ENCODE measurements around the gene RIMS4.
"Not testable (repeated sequence)": the region's sequence is repeated elsewhere in the genome, so short reads cannot be mapped to it uniquely, and the experiment has no call there.

Gene RIMS4

GRCh38 chr20:44829688-44830087, 19.3 kb upstream of the RIMS4 start:
- DNase-seq, result no peak

GRCh38 chr20:44828640-44829039, 18.3 kb upstream of the RIMS4 start:
- no peak for DNase-seq

- DNase-seq, result no peak
Observed at GRCh38 chr20:44827401-44827800, 17.1 kb upstream of the RIMS4 start.

DNA sequence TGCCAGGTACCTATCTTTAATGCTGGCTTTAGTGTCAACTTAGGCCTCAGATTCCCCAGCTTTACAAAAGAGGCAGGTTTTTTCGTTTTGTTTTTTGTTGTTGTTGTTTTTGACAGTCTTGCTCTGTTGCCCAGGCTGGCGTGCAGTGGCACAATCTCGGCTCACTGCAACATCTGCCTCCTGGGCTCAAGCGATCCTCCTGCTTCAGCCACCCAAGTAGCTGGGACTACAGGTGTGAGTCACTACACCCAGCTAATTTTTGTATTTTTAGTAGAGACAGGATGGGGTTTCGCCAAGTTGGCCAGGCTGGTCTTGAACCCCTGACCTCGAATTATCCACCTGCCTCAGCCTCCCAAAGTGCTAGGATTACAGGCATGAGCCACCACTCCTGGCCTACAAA, 11.2 kb upstream of the RIMS4 start:
- not testable (repeated sequence) for DNase-seq

- no peak for DNase-seq
Observed at GRCh38 chr20:44819936-44820335, 9.6 kb upstream of the RIMS4 start.

DNA sequence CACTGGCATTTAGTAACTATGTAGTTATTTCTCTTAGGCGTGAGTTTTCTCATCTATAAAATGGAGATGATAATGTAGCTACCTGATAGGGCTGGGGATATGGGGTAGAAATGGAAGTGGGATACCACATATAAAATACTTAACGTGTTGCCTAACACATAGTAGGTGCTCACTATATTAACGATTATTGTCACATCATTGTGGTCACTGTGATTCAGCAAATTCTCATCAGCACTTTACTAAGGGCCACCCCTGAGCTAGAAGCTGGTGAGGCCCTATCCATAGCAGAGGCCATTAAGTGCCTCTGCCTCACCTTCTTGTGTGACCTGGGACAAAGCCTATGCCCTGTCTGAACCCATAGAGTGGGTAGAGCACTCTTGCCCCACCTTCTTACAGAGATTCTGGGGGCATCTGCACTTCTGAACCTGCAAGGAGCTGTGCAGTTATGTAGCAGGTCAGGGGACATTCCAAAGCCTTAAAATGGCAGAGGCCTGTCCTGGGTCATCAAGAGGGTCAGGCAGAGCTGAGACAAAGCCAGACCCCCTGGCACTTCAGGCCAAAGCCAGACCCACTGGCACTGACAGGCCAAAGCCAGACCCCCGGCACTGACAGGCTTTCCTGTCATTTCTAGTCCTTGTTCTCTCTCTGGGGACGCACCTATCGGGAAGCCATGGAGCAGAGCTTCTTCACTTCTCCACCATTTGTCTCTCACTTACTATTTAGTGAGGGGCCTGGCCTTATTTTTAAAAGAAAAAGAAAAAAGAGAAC, 7.0 kb upstream of the RIMS4 start:
- DNase-seq, result no peak

DNA sequence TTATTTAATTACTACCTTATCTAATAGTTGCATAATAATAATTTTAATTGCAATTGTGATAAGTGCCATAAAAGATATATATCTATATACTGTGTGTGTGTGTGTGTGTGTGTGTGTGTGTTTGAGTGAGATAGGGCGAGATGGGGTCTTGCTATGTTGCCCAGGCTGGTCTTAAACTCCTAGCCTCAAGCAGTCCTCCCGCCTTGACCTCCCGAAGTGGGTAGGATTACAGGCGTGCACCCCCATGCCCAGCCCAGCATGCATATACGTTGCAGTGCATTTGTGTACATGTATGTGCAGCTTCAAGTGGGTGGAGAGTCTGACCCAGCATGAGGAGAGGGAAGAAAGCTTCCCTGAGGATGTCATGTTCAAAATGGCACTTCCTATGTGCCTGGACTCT, 4.6 kb upstream of the RIMS4 start:
- no peak for DNase-seq

- DNase-seq, result no peak
Observed at GRCh38 chr20:44811150-44811685, 872 bp upstream of the RIMS4 start.

- DNase-seq, result no peak
Observed at GRCh38 chr20:44810061-44810390, 320 bp downstream of the RIMS4 start.

GRCh38 chr20:44809380-44810060, 826 bp downstream of the RIMS4 start:
- DNase-seq, result no peak

DNA sequence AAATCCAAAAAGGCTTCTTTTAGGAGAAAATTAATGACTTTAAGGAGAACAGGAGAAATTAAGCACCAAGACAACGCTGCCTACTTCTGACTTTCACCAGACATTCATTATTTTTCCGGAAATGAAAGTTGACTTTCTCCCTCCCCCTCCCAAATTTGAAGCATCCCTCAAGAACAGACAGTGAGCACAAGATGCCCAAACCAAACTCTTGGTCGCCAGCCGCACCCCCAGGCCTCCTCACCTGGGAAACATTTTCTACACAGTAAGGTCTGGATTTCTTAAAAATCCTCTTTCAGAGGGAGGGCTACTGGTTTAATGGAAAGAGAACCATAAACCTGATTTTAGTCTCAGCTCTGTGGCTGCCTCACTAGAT, 2.7 kb downstream of the RIMS4 start:
- no peak for DNase-seq

- DNase-seq, result no peak
Observed at GRCh38 chr20:44807051-44807683, 3.2 kb downstream of the RIMS4 start.

- DNase-seq, result no peak
Observed at GRCh38 chr20:44805979-44806620, 4.2 kb downstream of the RIMS4 start.

- DNase-seq, result no peak
Observed at GRCh38 chr20:44805335-44805978, 4.9 kb downstream of the RIMS4 start.

DNA sequence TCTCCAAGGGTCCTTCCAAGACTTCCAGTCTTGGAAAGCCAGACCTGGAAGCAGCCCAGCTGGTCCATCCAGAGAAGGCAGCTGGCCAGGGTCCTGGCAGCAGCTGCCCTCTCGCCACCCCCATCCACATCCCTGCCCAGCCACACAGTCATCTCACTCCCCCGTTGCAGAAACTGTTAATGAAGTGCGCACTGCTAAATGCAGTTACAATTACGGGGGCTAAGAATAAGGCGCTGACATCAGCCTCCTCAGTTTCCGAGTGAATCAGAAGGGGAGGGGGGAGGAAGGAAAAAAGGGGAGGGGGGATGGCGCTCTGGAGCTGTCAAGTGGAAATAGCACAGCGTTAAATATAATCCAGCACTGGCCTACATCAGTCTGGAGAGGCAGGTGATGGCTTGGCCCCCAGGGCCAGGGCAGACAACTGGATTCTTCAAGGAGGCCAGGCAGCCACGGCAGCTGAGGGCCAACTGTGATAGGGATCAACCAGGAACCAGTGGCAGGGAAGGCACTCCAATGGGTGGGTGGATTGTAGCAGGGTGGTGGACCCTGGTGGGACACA, 6.9 kb downstream of the RIMS4 start:
- no peak for DNase-seq

DNA sequence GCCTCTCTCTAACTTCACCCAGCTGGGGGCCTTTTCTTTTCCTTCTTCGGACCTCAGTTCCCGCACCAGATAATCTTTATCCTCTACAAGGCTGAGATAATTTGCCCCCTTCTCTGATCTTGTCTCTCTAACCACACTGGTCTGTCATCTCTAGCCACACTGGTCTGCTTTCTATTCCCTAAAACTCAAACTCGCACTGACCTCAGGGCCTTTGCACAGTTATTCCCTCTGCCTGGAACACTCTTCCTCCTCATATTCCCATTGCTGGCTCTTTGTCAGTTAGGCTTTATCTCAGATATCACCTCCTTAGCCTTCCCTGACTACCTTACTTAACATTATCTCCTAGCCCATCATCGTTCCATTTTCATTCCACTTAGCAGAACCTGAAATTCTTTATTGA, 7.6 kb downstream of the RIMS4 start:
- no peak for DNase-seq

DNA sequence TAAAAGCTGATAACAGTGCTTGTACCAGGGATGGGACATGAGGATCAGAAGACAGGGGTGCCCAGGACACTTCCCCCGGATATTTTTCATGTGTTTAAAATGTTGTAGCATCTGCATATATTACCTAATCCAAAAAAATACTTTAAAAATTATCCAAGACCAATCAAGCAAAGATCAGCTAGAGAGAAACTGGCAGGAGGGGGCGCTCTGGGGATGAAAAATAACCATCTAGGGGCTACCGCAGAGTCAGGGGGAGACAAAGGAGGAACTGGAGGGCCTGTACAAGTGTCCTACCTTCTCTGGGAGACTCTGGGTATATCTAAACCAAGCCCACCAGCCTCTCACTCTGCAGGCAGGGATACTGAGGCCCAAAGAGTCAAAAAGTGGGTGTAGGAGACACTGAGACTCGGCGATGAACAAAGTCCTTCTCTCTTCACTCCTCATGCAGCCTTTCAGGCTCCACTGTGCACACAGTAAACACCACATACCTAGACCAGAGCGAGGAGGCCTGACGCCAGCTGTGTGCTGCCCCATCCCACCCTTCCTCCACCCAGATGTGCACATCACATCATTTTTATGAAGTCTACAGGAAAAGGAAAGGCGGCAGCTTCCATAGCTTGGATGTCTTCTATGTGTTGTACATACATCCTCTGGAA, 9.8 kb downstream of the RIMS4 start:
- DNase-seq, result no peak

- no peak for DNase-seq
Observed at GRCh38 chr20:44799691-44800090, 10.7 kb downstream of the RIMS4 start.

- no peak for DNase-seq
Observed at GRCh38 chr20:44796758-44797457, 13.4 kb downstream of the RIMS4 start.

- DNase-seq, result no peak
Observed at GRCh38 chr20:44796311-44796710, 14.0 kb downstream of the RIMS4 start.

- DNase-seq, result no peak
Observed at GRCh38 chr20:44795836-44796235, 14.5 kb downstream of the RIMS4 start.

- no peak for DNase-seq
Observed at GRCh38 chr20:44792796-44793195, 17.6 kb downstream of the RIMS4 start.

All from NCI-H187 (cell line).